Measurements from ENCODE around the gene ZNF200. TPM values are rescaled to one million over a fixed set of nuclear protein-coding genes. Genes with fewer than 3 reads are reported as not detected.
"Not testable (repeated sequence)": the region's sequence is repeated elsewhere in the genome, so short reads cannot be mapped to it uniquely, and the experiment has no call there.

Gene ZNF200, protein sequence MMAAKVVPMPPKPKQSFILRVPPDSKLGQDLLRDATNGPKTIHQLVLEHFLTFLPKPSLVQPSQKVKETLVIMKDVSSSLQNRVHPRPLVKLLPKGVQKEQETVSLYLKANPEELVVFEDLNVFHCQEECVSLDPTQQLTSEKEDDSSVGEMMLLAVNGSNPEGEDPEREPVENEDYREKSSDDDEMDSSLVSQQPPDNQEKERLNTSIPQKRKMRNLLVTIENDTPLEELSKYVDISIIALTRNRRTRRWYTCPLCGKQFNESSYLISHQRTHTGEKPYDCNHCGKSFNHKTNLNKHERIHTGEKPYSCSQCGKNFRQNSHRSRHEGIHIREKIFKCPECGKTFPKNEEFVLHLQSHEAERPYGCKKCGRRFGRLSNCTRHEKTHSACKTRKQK
- total RNA-seq (2014; rRNA removed; shearing (Covaris generic)): 12.5 and 13.2 TPM in 2 replicates
- polyA plus RNA-seq (2015; cell fraction: cytosol; rRNA removed): 6.5 and 7.2 TPM in 2 replicates
- 18.6 and 21.2 TPM in 2 replicates for polyA plus RNA-seq (2015; cell fraction: nucleus; rRNA removed)

DNA sequence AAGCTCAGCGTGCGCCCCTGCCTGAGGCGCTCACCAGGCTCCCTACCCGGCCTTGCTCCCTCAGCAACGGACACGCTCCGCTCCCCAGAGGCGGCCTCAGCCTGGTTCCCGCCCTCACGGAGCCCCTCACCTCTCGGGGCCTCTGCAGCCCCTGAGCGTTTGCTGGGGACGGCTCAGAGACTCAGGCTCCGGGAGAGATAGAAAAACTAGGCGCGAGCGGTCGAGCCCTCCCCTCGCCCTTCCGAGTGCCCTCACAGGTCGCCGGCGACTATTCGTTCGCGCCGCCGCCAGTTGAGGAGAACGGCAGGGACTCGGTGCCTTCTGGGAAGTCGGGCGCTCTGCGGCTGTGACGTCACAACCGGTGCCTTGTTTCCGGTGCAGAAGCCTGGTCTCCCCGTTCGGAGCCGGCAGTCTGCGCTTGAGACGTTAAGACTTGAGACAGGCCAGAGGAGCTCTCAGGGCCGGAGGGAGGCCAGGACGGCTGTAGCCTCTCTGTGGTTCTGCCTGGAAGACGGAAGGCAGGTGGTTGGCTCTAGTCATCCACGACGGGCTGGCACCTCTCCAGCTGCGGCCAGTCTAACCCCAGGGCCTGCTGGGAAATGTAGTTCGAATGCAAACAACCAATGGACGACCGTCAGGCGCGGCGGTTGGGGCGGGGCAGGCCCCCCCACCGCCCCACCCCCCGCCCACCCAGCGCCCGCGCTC lies at the start of gene ZNF200:
ZNF200 (minus strand) TSS at position 302 of the 705 bp plus-strand sequence. CDS start 1,403 bp downstream, outside the sequence.
- DNase-seq (ENCODE audit: low read depth): peak; percentile 91

DNA sequence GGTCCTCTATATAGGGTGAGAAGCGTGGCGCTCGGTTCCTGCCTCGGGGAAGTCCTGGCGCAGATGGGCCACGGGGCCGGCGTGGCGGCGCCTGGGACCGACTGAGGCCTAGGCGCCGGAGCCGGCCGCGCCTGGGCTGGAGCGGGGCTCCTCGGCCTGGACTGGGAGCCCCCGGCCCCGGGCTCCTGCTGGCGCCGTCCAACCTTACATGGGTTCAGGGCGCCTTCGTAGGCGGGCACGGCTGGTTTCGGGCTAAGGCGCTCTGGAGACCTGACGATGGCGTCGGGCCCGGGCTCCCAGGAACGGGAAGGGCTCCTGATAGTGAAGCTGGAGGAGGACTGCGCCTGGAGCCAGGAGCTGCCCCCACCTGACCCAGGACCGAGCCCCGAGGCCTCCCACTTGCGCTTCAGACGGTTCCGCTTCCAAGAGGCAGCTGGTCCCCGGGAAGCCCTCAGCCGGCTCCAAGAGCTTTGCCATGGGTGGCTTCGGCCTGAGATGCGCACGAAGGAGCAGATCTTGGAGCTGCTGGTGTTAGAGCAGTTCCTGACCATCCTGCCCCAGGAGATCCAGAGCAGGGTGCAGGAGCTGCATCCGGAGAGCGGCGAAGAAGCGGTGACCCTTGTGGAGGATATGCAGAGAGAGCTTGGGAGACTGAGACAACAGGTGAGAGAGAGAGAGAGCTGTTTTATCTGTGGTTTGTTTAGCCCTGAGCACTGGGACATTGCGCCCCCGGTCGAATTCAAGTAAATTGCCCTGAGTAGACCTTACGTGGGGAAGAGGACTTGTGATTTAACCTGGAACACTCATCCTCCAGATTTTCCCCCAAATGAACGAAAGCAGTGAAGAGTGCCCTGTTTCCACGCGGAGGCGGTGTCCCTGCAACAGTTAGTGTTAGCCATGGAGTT lies 48.8 kb upstream of the ZNF200 start:
- no peak for DNase-seq (ENCODE audit: low read depth)

DNA sequence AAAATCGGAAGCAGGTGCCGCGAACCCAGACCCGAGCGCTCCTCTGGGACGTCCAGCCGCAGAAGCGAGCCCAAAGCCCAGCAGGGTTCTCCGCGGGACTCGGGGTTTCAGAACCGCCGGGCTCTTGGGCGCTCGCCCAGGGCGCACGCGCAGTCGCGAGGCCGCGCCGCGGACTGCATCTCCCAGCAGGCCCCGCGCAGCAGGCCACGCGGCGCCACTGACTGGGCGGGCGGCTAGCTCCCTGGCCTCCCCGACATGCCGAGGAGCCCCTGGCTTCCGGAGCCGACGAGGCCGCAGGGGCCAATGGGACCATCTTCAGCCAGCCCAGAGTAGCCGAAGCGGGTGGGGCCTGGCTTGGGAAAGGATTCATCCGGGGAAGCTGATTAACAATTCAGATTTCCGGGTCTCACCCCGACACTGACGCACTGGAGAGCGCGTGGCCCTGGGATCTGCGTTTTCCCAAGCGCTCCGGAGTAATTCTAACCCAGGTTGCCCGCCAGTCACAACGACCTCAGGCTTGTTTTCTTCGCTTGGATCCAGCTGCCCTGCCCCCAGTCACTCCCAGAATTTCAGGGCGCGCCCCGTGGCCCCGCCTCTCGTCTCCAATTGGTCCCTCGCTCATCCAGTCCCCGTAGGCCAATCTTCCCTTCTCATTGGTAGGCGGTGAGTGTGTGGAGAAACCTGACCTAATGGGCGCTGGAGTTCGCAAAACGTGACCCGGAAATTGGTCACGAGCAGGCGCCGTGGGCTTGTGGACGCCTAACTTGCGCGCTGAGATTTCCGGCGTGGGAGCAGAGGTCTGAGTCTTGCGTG lies 48.0 kb upstream of the ZNF200 start, which contains the start of gene ZNF263:
ZNF263 (plus strand) TSS at position 762 of the 813 bp plus-strand sequence. CDS start 328 bp downstream, outside the sequence.
- DNase-seq (ENCODE audit: low read depth): peak; percentile 96

DNA sequence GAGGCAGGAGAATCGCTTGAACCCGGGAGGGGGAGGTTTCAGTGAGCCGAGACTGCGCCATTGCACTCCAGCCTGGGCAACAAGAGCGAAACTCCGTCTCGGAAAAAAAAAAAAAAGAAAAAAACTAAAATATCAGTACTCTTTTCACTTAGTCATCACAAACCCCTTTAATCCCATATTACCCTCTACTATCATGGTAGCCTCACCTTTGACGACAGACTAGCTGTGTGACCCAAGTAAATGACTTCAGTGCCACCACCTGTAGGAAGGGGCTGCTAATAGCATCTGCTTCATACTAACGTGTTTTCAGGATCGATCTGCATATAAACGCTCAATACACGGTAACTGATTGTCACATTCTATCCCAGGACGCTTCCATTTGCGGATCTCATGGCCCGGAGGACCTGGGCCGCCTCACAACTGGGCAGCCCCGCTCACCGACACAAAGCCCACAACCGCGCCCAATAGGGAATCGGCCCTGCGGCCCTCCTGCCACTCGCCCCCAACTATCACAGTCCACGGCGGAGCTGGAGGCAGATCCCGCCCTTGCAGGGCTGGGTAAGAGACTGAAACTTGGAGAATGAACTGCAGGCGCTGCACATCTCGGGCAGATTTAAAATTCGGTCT lies 47.3 kb upstream of the ZNF200 start:
- no peak for DNase-seq (ENCODE audit: low read depth)

DNA sequence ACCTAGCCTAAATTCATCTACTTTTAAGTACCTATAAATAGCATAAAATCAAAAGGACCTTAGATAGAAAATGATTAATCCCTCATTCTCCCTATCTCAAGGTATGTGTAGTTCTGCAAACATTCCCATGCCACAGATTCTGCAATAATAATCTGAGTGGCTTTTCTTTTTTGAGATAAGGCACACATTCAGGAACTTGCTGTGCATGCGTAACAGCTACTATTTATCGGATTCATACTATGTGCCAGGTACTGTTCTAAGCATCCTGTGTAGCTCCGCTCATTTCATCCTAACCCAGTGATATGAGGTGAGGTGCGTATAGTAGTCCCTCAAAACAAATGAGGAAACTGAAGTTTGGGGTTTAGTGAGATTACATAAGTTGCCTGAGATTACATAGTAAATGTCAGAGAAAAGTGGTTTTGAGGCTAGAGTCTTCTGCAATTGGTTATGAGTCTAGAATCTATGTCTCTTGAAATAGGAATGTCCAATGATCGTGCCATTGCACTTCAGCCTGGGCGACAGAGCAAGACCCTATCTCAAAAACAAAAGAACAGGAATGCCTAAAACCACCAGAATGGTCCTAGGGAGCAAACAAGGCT lies 46.4 kb upstream of the ZNF200 start:
- no peak for DNase-seq (ENCODE audit: low read depth)

DNA sequence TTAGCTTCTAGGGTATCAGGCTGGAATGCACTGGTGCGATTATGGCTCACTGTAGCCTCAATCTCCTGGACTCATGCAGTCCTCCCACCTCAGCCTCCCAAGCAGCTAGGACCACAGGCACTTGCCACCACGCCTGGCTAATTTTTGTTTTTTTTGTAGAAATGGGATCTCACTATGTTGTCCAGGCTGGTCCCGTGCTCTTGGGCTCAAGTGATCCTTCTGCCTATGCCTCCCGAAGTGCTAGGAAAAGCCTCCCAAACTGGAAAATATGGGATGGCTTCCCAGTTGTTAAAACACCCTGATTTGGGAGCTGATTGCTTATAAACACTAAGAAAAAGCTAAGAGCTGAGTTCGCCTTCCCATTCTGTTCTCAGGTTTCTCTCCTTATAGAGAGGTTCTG lies 41.7 kb upstream of the ZNF200 start:
- no peak for DNase-seq (ENCODE audit: low read depth)

DNA sequence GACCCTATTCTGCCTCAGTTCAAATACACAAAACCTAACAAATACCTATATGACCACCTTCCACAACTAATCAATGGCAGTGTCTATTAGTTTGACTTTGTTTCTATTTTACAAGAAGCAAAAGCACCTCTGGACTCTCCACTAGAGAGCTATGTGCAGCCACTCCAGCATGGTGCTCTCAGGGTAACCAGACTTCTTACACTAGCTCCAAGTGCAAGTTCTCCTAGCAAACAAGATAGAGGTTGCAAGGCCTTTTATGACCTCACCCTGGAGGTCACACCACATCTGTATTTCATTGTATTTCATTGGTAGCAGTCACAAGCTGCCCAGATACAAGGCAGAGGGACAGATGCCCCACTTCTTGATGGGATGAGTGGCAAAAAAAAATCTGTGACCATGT lies 40.0 kb upstream of the ZNF200 start:
- no peak for DNase-seq (ENCODE audit: low read depth)

DNA sequence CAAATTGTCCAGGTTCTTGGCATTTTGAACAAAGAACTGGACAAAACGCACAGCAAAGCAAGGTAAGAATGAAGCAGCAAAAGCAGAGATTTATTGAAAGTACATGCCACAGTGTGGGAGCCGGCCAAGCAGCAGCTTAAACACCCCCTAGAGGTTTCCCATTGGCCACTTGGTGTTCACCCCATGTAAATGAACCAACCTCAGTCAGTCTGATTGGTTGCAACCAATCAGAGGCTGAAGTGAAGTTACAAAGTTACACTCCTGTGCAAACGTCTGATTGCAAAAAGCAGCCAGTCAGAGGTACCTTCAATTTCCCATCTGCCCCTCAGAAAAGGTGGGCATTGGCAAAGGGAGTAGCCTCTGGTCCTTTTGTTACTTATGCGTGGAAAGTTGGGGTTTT lies 39.5 kb upstream of the ZNF200 start:
- DNase-seq (ENCODE audit: low read depth): peak; percentile 54

DNA sequence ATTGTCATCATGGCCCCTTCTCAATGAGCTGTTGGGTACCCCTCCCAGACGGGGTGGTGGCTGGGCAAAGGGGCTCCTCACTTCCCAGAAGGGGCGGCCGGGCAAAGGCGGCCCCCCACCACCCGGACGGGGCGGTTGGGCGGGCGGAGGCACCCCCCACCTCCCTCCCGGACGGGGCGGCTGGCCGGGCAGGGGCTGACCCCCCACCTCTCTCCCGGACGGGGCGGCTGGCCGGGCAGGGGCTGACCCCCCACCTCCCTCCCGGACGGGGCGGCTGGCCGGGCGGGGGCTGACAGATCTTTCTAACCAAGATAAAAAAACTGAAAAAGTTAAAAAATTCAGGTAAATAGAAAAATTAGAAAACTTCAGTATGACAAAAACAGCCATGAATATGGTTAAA lies 36.3 kb upstream of the ZNF200 start:
- not testable (repeated sequence) for DNase-seq (ENCODE audit: low read depth)

DNA sequence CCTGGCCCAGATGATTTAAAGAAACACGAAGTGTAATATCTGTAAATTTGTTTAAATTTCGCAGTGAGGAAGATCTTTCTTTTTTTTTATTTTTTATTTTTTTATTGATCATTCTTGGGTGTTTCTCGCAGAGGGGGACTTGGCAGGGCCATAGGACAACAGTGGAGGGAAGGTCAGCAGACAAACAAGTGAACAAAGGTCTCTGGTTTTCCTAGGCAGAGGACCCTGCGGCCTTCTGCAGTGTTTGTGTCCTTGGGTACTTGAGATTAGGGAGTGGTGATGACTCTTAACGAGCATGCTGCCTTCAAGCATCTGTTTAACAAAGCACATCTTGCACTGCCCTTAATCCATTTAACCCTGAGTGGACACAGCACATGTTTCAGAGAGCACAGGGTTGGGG lies 35.8 kb upstream of the ZNF200 start:
- DNase-seq (ENCODE audit: low read depth): not testable (repeated sequence)

DNA sequence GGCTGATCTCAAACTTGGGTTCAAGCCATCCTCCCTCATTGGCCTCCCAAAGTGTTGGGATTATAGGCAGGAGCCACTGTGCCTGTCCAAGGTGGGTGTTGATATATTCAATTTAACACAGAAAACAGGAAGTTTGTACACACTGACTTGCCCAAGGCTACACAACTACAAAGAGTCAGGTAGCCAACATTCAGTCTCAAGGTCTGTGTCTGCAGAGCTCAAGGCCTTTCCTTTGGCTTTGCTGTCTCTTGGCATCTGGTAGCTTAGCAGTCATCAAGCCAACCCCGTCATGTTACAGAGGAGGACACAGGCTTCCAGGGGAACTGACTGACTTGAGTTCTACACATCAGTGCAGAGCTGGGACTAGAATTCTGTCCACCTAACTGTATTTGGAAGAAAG lies 33.3 kb upstream of the ZNF200 start:
- DNase-seq (ENCODE audit: low read depth): no peak

DNA sequence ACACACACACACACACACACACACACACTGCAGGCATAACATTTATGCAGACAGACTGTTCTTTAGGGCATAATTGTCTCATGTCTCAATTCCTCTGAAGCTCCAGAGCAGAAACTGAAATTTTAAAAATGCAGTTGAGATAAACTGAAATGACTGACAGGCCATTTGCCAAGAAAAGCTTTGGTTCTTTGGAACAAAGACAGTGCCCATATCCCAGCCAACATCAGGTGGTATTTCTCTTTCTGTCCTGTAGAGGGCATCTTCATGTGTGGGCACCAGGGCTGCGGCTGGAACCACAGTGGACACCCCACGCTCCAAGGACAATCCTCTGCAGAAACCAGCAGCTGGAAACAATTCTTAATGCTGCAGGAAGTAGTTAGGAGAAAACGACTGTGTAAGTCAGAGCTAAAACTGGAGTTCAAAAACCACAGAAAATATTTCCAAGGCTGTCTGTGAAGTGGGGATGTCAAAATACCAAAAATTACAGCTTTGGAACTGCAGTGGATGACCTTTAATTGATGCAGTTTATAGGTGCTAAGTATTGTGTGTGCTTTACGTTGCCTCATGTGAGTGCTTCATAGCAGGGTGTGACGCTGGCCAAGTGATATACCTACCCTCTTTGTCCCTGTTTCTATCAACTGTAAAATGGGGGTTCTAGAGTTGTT lies 32.0 kb upstream of the ZNF200 start:
- DNase-seq (ENCODE audit: low read depth): peak; percentile 30

DNA sequence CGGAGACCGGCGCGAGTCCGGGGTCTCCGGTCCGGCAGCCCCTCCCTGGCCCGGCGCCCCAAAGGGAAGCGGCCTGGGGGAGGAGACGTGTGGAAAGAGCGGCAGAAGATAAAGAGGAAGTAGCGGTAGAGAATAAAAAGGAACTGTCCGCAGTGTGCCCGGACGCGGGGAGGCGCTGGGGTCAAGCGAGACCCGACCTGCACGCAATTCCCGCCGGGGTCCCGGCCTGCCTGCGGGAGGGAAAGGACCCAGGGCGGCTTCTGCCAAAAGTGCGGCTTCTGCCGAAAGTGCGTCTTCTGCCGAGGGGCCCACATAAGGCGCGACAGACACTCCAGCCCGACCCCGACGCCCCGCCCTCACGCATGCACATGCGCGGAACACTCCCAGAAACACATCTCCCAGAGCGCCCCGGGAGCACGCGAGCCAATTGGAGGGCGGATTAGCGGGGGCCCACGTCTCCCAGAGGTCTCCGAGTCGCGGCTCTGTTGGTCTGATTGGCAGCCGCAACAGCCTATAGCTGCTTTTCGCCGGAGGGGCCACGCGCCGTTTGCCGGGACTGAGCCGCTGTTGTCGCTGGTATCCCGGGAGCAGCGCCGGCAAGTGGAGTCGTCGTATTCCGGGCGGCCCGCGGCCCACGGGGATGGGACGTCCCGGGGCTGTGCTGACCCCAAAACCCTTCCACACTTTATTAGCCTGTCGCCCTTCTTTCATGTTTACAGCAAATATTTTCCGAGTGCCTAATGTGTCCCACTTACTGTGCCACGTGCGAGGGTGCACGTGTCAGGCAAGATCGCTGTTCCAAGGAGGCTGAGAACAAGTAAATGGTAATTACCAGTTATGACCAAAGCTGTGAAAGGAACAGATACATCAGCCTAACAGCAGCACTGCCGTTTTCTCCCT lies 29.4 kb upstream of the ZNF200 start:
- DNase-seq (ENCODE audit: low read depth): peak; percentile 98

DNA sequence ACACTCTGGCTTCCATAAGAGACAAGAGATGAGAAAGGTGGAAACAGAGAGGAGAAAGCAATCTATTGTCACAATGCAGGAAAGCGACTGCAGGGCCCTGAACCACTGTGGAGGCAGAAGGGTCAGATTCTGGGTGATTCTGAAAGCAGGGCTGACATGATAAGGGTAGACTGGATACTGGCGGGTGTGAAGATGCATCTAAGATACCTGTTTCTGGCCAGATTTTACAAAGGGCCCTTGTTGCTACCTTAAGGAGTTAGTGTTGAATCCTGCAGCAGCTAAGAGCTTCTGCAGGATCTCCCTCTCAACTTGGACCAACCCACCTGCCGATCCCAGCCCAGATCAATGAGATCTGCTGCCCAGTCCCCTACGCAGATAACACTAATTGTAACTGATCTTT lies 27.6 kb upstream of the ZNF200 start:
- no peak for DNase-seq (ENCODE audit: low read depth)

DNA sequence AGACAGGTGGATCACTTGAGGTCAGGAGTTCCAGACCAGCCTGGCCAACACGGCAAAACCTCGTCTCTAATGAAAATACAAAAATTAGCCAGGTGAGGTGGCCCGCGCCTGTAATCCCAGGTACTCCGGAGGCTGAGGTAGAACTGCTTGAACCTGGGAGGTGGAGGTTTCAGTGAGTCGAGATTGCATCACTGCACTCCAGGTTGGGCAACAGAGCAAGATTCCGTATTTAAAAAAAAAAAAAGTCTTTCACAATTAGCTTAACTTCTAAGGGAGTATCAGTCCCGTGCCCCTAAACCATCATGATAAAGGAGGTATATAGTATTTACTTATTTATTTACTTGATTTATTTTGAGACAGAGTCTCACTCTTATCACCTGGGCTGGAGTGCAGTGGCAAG lies 24.9 kb upstream of the ZNF200 start:
- DNase-seq (ENCODE audit: low read depth): no peak

DNA sequence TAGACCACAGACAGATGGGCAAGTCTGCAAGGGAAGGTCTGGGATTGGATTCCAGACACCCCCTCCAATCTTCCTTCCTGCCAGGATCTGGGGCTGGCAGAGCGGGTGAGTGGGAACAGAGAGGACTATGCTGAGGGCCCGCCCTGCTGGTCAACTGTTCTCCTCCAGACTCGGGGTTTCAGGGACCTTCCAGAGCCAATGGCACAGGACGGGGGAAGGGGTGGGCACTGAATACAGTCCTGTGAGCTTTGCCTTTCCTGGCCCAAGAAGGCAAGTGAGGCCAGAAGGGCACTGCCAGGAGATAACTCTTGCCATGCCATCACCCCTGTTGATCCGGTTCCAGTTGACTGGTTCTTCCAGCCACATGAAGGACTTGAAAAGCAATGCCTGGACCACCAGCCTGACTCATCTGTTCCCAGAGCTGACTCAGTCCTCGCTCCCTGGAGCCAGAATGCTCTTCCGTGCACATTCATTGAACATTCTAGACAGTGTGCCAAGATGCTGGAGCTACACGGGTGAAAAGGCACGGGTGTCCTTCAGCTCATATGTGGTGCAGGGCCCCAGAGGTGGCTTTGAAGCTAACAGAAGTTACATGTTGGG lies 22.0 kb upstream of the ZNF200 start:
- DNase-seq (ENCODE audit: low read depth): peak; percentile 70

DNA sequence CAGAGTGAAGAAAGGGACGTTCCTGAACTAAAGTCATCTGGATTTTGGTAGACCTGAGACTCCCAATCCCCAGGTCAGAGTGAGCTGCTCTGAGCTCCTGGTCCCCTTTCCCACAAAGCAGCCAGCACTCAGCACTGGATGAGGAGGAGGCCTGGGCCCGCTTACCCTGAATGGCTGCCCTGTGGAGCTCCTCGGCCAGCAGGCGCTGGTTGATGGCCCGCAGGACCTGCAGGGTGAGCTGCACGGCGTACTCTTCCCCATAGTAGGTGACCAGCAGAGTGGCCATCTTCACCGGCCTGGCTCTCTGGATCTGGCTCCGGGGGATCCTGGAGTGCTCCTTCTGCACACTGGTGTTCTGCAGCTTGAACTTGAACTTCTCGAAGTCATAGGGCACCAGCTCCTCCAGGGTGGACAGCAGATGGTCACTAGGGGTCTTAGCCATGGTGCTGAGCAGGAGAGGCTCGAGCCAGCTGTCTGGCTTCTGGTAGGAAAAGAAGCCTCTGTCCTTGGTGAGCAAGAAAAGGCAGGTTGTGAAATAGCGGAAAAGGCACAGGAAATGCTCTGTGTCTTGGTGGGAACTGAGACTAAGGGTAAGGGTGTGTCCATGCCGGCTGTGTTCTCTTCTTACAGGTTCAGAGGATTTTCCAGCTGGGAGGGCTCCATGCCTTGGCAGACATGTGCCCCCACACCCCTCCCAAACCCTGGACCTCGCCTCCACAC lies 21.3 kb upstream of the ZNF200 start, which contains the start of gene MEFV:
MEFV (minus strand) TSS at position 488 of the 720 bp plus-strand sequence; CDS start at position 442, 46 bp downstream.
- DNase-seq (ENCODE audit: low read depth): peak; percentile 61
